Subcutaneous abdominal adipose tissue (tissue), 5 donors: ENCODE data around the gene GALNTL6.
"Not testable (repeated sequence)": the region's sequence is repeated elsewhere in the genome, so short reads cannot be mapped to it uniquely, and the experiment has no call there.

Experiments used
- H3K27ac ChIP-seq: one replicate; pipeline ENCODE4 v1.7.0; 2013; ENCODE audit warnings: low read depth, mild to moderate bottlenecking, inconsistent platforms, low read length, moderate library complexity
- H3K27me3 ChIP-seq, 5 donors: one replicate each; pipeline ENCODE4 v1.7.0; 2013; ENCODE audit warnings: low read length in 5 of 5, inconsistent platforms in 1 of 5; ENCODE audit not compliant: control insufficient read depth in 5 of 5, insufficient read depth in 4 of 5
- H3K36me3 ChIP-seq, 5 donors: one replicate each; pipeline ENCODE4 v1.7.0; 2013; ENCODE audit warnings: low read length in 5 of 5; ENCODE audit not compliant: control insufficient read depth in 5 of 5, insufficient read depth in 5 of 5
- H3K4me1 ChIP-seq, 5 donors: one replicate each; pipeline ENCODE4 v1.7.0; 2013; ENCODE audit warnings: low read length in 5 of 5, mild to moderate bottlenecking in 3 of 5, moderate library complexity in 1 of 5; ENCODE audit not compliant: control insufficient read depth in 5 of 5, insufficient read depth in 5 of 5
- H3K4me3 ChIP-seq, 5 donors: one replicate each; pipeline ENCODE4 v1.7.0; 2013; ENCODE audit warnings: low read length in 5 of 5, low read depth in 1 of 5
- H3K9ac ChIP-seq, 5 donors: one replicate each; pipeline ENCODE4 v1.7.0; 2013; ENCODE audit warnings: low read length in 5 of 5, mild to moderate bottlenecking in 4 of 5, moderate library complexity in 3 of 5
- H3K9me3 ChIP-seq, 5 donors: one replicate each; pipeline ENCODE4 v1.7.0; 2013; ENCODE audit warnings: low read length in 5 of 5; ENCODE audit not compliant: control insufficient read depth in 5 of 5
- donor health status: healthy.
- donor health status: healthy.
- donor health status: healthy.
- donor health status: healthy.
- donor health status: healthy.

The GALNTL6 gene

GRCh38 chr4:172871381-172871780, 1058.2 kb downstream of the GALNTL6 start:
- Histone ChIP-seq H3K9me3 (no peaks in the 10 kb centered on the region), H3K9ac (no peak overlapping the region), H3K27ac (no peak overlapping the region), H3K4me3 (no peak overlapping the region), H3K36me3 (no peaks in the 10 kb centered on the region), H3K4me1 (no peaks in the 10 kb centered on the region), H3K27me3 (no peaks in the 10 kb centered on the region)

GRCh38 chr4:172874944-172875343, 1061.7 kb downstream of the GALNTL6 start:
- Histone ChIP-seq H3K9ac (no peak overlapping the region), H3K27me3 (no peaks in the 10 kb centered on the region), H3K36me3 (no peaks in the 10 kb centered on the region), H3K4me3 (no peak overlapping the region), H3K27ac (no peak overlapping the region), H3K9me3 (peaks cover 0 to 2% (median 0%) of the 10 kb centered on the region in 5 donors), H3K4me1 (no peaks in the 10 kb centered on the region)

GRCh38 chr4:172876394-172876793, 1063.2 kb downstream of the GALNTL6 start:
- Histone ChIP-seq H3K9ac (no peak overlapping the region), H3K4me1 (no peaks in the 10 kb centered on the region), H3K36me3 (no peaks in the 10 kb centered on the region), H3K27me3 (no peaks in the 10 kb centered on the region), H3K9me3 (peaks cover 0 to 3% (median 0%) of the 10 kb centered on the region in 5 donors), H3K4me3 (no peak overlapping the region), H3K27ac (no peak overlapping the region)

GRCh38 chr4:172881645-172882044, 1068.4 kb downstream of the GALNTL6 start:
- no peaks in the 10 kb centered on the region for H3K27me3 ChIP-seq
- H3K4me3 ChIP-seq, result no peak overlapping the region
- H3K9ac ChIP-seq, result no peak overlapping the region
- H3K27ac ChIP-seq, result no peak overlapping the region
- no peaks in the 10 kb centered on the region for H3K4me1 ChIP-seq
- H3K9me3 ChIP-seq, result peaks cover 0 to 7% (median 0%) of the 10 kb centered on the region in 5 donors
- H3K36me3 ChIP-seq, result no peaks in the 10 kb centered on the region

- H3K36me3 ChIP-seq, H3K9me3 ChIP-seq, H3K9ac ChIP-seq, H3K27me3 ChIP-seq, H3K4me3 ChIP-seq, H3K4me1 ChIP-seq, H3K27ac ChIP-seq: not testable (repeated sequence)
Measured at GRCh38 chr4:172887358-172887757, 1074.2 kb downstream of the GALNTL6 start.

- Histone ChIP-seq H3K9me3 (peaks cover 0 to 6% (median 0%) of the 10 kb centered on the region in 5 donors), H3K4me1 (no peaks in the 10 kb centered on the region), H3K36me3 (no peaks in the 10 kb centered on the region), H3K4me3 (no peak overlapping the region), H3K27ac (no peak overlapping the region), H3K9ac (no peak overlapping the region), H3K27me3 (no peaks in the 10 kb centered on the region)
Measured at GRCh38 chr4:172887959-172888358, 1074.8 kb downstream of the GALNTL6 start.

- H3K9ac ChIP-seq, result no peak overlapping the region
- peaks cover 0 to 16% (median 6%) of the 10 kb centered on the region in 5 donors for H3K9me3 ChIP-seq
- no peak overlapping the region for H3K27ac ChIP-seq
- H3K4me1 ChIP-seq, result no peaks in the 10 kb centered on the region
- no peak overlapping the region for H3K4me3 ChIP-seq
- no peaks in the 10 kb centered on the region for H3K36me3 ChIP-seq
- no peaks in the 10 kb centered on the region for H3K27me3 ChIP-seq
Measured at GRCh38 chr4:172892300-172892699, 1079.1 kb downstream of the GALNTL6 start.

GRCh38 chr4:172895699-172896098, 1082.5 kb downstream of the GALNTL6 start:
- Histone ChIP-seq H3K4me3 (no peak overlapping the region), H3K27ac (no peak overlapping the region), H3K4me1 (no peaks in the 10 kb centered on the region), H3K9ac (no peak overlapping the region), H3K9me3 (peaks cover 0 to 17% (median 6%) of the 10 kb centered on the region in 5 donors), H3K27me3 (no peaks in the 10 kb centered on the region), H3K36me3 (no peaks in the 10 kb centered on the region)

GRCh38 chr4:172897046-172897445, 1083.8 kb downstream of the GALNTL6 start:
- Histone ChIP-seq H3K27me3 (no peaks in the 10 kb centered on the region), H3K36me3 (no peaks in the 10 kb centered on the region), H3K4me3 (no peak overlapping the region), H3K4me1 (no peaks in the 10 kb centered on the region), H3K9ac (no peak overlapping the region), H3K27ac (no peak overlapping the region), H3K9me3 (peaks cover 0 to 17% (median 6%) of the 10 kb centered on the region in 5 donors)

- Histone ChIP-seq H3K9me3 (peaks cover 0 to 15% (median 6%) of the 10 kb centered on the region in 5 donors), H3K27ac (no peak overlapping the region), H3K4me3 (no peak overlapping the region), H3K4me1 (no peaks in the 10 kb centered on the region), H3K9ac (no peak overlapping the region), H3K36me3 (no peaks in the 10 kb centered on the region), H3K27me3 (no peaks in the 10 kb centered on the region)
Measured at GRCh38 chr4:172898715-172899114, 1085.5 kb downstream of the GALNTL6 start.

- Histone ChIP-seq H3K9me3 (peaks cover 0 to 15% (median 6%) of the 10 kb centered on the region in 5 donors), H3K4me3 (no peak overlapping the region), H3K36me3 (no peaks in the 10 kb centered on the region), H3K27ac (no peak overlapping the region), H3K9ac (no peak overlapping the region), H3K27me3 (no peaks in the 10 kb centered on the region), H3K4me1 (no peaks in the 10 kb centered on the region)
Measured at GRCh38 chr4:172899861-172900260, 1086.7 kb downstream of the GALNTL6 start.
